ENCODE data around the gene PEX26. TPM values are rescaled to one million over a fixed set of nuclear protein-coding genes. Genes with fewer than 3 reads are reported as not detected.

Gene PEX26
- total RNA-seq, 1 donor from 2014 or later: 9.4 TPM

DNA sequence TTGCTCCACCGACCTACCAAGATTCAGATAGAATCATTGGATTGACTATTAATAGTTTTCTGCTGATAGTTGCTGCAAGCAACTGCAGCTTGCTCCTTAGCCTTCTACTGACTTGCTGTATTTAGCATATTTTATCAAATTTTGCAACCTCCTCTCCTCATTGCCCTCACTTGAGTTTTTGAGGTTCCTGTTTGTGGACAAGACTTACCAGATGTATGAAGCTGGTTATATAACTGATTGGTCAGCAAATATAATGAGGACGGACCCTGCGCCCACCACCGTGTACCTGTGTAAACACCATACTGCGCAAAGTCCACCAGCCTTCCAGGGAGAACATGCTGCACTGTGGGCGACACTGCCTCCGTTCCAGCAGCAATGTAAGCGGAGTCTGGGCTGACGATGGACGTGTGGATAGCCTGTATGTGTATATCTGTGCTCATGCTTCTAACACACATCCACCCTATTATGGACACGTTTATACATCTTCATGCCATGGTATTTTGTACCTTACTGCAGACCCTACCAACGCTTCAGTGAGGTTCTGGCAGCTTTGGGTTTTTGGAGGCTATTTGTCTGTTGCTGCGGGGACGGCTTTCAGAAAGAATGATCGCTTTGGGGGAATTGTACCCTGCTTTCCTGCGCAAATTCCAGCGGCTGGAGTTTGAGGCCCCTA lies 70.6 kb downstream of the PEX26 start:
- DNase-seq (ENCODE audit: low spot score in 2 of 2) (no peak), FAIRE-seq (no peak)

DNA sequence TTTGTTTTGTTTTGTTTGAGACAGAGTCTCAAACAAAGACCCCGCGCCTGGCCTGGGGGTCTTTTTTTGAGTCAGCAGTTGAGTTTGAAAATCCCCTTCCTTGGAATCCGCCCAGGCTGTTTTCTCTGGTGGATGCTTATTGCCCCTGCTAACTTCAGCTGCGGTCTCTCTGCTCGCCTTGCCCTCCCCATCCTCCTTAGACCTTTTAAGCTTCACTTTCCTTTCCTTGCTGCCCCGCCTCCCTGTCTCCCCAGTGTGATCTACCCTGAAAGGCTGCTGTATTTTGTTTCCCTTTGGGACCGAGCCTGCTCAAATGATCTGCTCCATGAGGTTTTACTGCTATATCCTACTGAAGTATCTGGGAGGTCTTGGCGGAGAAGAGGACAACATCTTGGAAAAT lies 74.7 kb downstream of the PEX26 start:
- no peak for DNase-seq (ENCODE audit: low spot score in 2 of 2)
- FAIRE-seq: no peak

DNA sequence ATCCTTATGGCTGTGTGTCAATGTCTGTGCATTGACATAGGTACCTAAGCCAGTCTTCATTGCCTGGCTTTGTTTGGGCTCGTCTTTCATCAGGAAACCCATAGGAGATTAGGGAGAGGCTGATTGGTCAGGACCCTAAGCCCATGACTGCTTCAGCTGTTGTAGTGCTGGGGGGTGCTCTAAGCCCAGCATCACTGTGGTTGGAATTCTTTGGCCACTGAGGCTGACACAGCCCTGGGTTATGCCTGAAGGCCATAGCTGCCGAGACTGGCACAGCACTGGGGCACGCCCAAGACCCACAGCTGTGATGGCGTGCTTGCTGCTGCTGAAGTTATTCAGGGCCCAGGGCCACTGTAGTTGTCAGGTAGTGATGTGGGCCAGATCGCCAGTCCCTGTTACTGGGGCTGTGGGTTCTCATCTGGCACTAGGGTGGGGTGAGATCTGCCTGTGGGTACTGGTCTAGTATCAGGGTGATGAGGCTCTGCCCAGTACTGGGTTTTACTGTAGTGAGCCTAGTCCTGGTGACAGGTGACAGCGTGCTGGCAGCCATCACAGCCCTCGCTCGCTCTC lies 77.1 kb downstream of the PEX26 start:
- no peak for FAIRE-seq

More for the DNA sequence above, 77.1 kb downstream of the PEX26 start:
- no peak for DNase-seq (ENCODE audit: low spot score in 2 of 2)

Small RNA genes lying within 50 kb of the gene (small RNA-seq; reads per million reads assigned to genes)
- not detected for gene AC016027.5

Other genes starting within 250 kb of the PEX26 start
- gene MICAL3, start 53.4 kb upstream of the PEX26 start, total RNA-seq: 44.8 TPM
- gene TUBA8, start 32.8 kb downstream of the PEX26 start, total RNA-seq: 2.9 TPM
- 1.2 TPM for gene USP18, start 72.2 kb downstream of the PEX26 start, total RNA-seq

Data from frontal cortex (tissue), 4 donors.